IPS-NIHi7 (cell line): ENCODE measurements around the gene VWA7.
"Not testable (repeated sequence)": the region's sequence is repeated elsewhere in the genome, so short reads cannot be mapped to it uniquely, and the experiment has no call there.

Experiments used
- DNase-seq: peaks from one replicate; pipeline ENCODE4 v3.0.0; 2012; ENCODE audit warnings: mixed read lengths; ENCODE audit errors: extremely low spot score

The VWA7 gene

GRCh38 chr6:31776989-31777666 is at the start of gene VWA7:
Gene VWA7, minus strand, starts transcription at chr6:31777328. Its CDS starts 549 bp downstream, at chr6:31776779.
- peak; percentile 49 for DNase-seq

DNA sequence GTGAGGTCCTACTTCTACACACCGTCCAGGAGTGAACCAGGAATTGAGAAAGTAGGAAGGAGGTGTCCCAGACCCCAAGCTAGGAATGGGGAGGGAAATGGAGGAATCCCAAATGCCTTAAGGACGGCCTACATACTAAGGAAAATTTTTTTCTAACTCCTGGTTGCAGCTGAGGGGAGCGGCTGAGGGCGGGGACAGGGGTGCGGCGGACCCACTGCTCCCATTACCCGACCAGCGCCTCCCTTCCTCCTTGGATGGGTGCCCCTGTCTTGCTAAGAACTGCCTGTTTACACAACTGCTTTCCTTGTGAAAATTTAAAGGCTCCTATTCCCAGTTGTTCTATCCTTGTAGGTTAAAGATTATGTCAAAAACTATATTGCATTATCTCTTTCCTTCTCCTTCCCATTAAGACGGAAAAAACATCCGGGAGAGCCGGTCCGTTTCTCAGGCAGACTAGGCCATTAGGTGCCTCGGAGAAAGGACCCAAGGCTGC is 49.7 kb upstream of the VWA7 start:
- DNase-seq: peak; percentile 42

GRCh38 chr6:31825553-31825952 is 48.4 kb upstream of the VWA7 start:
- no peak for DNase-seq

GRCh38 chr6:31823592-31824196 is 46.6 kb upstream of the VWA7 start:
- not testable (repeated sequence) for DNase-seq

- DNase-seq: peak; percentile 61
Observed at GRCh38 chr6:31822036-31822821, 45.1 kb upstream of the VWA7 start.

- peak; percentile 55 for DNase-seq
Observed at GRCh38 chr6:31821301-31822035, 44.3 kb upstream of the VWA7 start.

DNA sequence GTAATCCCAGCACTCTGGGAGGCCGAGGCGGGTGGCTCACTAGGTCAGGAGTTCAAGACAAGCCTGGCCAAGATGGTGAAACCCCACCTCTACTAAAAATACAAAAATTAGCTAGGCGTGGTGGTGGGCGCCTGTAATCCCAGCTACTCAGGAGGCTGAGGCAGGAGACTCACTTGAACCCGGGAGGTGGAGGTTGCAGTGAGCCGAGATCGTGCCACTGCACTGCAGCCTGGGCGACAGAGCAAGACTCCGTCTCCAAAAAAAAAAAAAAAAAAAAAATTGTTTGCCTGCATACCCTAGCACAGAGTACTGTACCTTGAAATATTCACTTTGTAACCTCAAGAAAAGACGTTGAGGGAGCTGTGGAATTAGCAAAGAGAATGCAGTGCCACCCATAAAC is 43.3 kb upstream of the VWA7 start:
- DNase-seq: not testable (repeated sequence)

DNA sequence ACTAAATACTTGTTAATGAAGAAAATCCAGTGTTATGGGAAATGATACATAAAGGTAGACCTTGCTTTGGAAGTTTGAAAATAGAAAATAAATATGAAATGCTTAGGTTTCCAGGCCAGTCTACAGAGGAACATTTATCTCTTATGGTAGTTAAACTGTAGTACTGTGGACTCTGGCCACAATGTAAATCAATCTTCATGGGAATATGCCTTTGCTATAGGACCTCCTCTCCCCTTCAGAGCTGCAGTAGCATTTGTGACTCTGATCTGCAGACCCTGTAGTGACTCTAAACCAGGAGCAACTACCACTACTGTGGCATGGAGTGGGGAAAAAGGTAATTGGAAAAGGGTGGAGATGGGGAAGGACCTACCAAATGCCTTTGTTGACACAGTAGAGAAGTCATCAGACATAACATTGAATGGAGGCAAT is 42.8 kb upstream of the VWA7 start:
- DNase-seq: no peak

DNA sequence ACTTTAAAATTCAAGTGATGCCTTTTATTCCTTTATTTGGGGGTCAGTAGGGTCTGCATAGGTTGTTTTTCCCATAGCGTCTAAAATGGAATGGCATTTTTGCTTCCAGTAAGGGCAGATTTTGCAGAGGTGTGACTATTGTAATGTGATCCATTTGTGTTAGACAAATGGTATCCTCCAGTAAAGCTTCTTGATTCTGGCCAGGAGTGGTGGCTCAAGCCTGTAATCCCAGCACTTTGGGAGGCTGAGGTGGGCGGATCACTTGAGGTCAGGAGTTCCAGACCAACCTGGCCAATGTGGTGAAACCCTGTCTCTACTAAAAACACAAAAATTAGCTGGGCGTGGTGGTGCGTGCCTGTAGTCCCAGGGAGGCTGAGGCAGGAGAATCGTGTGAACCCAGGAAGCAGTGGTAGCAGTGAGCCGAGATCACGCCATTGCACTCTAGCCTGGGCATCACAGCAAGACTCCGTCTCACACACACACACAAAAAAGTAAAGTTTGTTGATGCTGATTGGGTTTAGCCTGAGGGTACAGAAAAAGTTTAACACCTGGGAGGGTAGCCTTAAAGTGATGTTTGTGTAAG is 40.9 kb upstream of the VWA7 start:
- not testable (repeated sequence) for DNase-seq

GRCh38 chr6:31817133-31817928 is 40.2 kb upstream of the VWA7 start:
- not testable (repeated sequence) for DNase-seq

- DNase-seq: peak; percentile 79
Observed at GRCh38 chr6:31815025-31815838, 38.1 kb upstream of the VWA7 start, which contains the start of the genes HSPA1A and HSPA1L. Gene HSPA1A, plus strand, starts transcription at chr6:31815543. Its CDS starts 214 bp downstream, at chr6:31815757. Gene HSPA1L, minus strand, starts transcription at chr6:31815283. Its CDS starts 3,311 bp downstream, at chr6:31811972.

DNA sequence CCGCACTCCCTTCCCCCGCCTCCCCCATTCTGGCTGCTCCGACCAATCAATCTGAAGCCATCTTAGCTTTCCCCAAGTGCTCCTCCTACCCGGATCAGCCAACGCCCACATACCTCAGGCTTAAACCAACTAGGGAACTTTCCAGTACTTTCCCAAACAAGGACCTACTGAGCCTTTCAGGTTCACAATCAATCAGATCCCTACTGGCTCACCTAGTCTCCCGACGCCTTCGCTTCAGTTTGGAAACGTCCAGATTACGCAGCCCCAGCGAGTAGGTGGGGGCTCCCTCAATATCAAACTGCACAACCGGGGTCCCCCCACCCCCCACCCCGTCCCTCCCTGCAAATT is 37.5 kb upstream of the VWA7 start:
- DNase-seq: peak; percentile 87

DNA sequence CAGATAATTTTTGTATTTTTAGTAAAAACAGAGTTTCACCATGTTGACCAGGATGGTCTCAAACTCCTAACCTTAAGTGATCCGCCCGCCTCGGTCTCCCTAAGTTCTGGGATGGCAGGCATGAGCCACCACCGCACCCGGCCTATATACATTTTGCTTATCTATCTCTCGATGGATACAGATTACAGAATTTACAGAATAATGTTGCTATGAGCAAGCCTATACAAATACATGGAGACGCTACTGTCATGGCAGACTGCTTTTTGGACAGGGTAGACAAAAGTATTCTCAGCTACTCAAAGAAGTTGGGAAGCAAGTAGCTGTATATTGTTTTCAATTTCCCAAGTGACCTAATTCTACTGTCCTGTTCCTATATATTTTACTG is 36.3 kb upstream of the VWA7 start:
- DNase-seq: no peak

- DNase-seq: no peak
Observed at GRCh38 chr6:31811645-31812044, 34.5 kb upstream of the VWA7 start.

DNA sequence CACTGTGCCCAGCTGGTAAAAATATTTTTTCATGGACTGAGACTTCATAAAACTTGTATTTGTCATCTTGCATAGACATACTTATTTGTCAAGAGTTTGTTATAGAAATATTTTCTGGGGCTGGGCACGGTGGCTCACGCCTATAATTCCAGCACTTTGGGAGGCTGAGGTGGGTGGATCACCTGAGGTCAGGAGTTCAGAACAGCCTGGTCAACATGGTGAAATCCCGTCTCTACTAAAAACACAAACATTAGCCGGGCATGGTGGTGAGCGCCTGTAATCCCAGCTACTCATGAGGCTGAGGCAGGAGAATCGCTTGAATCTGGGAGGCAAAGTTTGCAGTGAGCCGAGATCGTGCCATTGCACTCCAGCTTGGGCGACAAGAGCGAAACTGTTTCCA is 31.5 kb upstream of the VWA7 start:
- not testable (repeated sequence) for DNase-seq

DNA sequence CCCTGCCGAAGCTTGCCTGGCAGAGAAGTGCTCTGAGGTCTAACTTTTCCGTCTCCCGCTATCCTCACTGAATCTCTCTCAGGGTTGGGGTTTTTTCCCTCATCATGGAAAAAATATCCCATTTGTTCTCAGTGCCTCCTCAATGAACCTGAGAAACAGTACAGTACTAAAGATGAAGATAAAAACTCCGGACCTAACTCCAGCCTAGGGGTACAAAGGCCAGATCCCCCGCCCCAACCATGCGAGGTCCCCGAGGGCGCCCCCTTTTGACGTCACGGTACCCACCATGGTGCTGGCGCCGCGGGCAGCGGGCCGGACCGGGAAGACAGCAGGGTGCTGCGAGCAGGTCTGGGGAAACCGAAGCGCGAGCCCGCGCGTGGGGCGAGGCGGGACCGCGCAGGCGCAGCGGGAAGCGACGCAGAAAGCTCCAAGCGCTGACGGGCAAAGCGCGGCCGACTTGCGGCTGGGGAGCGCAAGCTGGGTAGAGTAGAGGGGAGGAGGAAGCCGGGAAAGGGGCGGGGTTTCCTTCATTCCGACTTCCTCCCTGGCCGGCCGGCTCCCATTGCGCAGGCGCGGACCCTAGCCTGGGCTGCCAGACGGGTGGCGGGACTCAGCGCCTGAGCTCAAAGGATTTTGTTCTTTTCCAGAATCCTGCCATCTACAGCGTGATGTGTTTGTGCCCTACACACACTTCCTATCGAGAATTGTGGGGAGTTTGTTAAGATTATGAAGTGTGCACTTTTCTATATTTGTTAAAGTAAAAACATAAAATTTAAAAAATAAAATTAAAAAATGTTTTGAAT is 29.5 kb upstream of the VWA7 start, which contains the start of gene LSM2:
Gene LSM2 (minus strand): TSS at position 497 of the 803 bp plus-strand sequence. CDS start 209 bp downstream, at position 288.
- peak; percentile 99 for DNase-seq

DNA sequence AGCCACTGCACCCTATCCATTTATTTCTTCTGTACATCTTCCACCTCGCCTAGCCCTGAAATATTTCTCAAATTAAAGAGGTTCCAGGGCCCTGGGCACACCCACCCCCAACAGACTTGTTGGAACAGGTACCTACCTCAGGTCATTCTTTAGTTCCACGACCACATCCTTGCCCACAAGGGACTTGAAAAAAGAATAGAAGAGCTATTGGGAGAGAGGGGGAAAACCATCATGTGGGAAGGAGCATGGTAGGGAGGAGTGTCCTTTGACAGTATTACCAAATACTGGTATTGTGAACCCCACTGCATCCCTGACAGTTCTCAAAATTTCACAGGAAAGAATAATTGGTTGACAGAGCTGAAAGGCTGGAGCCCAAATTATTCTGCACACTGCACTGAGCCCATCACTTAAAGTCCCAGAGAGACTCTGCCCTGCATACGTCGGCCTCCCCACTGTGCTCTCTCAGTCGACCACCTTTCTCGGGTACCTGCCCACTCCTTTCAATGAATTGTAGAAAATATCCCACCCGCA is 28.9 kb upstream of the VWA7 start:
- no peak for DNase-seq
